HepG2 (cell line): ENCODE measurements around the gene MNX1. TPM values are rescaled to one million over a fixed set of nuclear protein-coding genes. Genes with fewer than 3 reads are reported as not detected.

Source experiments
- CBX5 ChIP-seq: sonication (generic); formaldehyde crosslinking; IDR thresholded peaks from 2 replicates; pipeline ENCODE4 v1.4.0; 2020; ENCODE audit warnings: missing genetic modification reagents, borderline replicate concordance
- EEA1 ChIP-seq: sonication (generic); formaldehyde crosslinking; IDR thresholded peaks from 2 replicates; pipeline ENCODE4 v1.5.1; 2020; ENCODE audit warnings: mild to moderate bottlenecking, missing genetic modification reagents, borderline replicate concordance
- FOXP1 ChIP-seq, 2 experiments: fragments of 450-650 bp in 1 of 2; IDR thresholded peaks; 2 replicates each; pipeline ENCODE4 v1.6.1; 2017 to 2018; ENCODE audit warnings: antibody characterized with exemption in 1 of 2
- KDM5B ChIP-seq: sonication (generic); formaldehyde crosslinking; IDR thresholded peaks from 2 replicates; pipeline ENCODE4 v1.4.0; 2020; ENCODE audit warnings: missing genetic modification reagents, mild to moderate bottlenecking, borderline replicate concordance
- KLF12 ChIP-seq: sonication (generic); formaldehyde crosslinking; IDR thresholded peaks from 2 replicates; pipeline ENCODE4 v1.4.0; 2020; ENCODE audit warnings: missing genetic modification reagents, borderline replicate concordance
- MAFG ChIP-seq: sonication (generic); formaldehyde crosslinking; IDR thresholded peaks from 2 replicates; pipeline ENCODE4 v1.5.1; 2020; ENCODE audit warnings: mild to moderate bottlenecking, missing genetic modification reagents
- MEF2D ChIP-seq: sonication (generic); formaldehyde crosslinking; IDR thresholded peaks from 2 replicates; pipeline ENCODE4 v1.5.1; 2020; ENCODE audit warnings: mild to moderate bottlenecking, missing genetic modification reagents
- MXD4 ChIP-seq: IDR thresholded peaks from 2 replicates; pipeline ENCODE4 v1.6.1; 2016; ENCODE audit warnings: mild to moderate bottlenecking, missing biosample characterization, missing genetic modification reagents
- NFATC3 ChIP-seq: sonication (generic); formaldehyde crosslinking; IDR thresholded peaks from 2 replicates; pipeline ENCODE4 v1.5.1; 2020; ENCODE audit warnings: mild to moderate bottlenecking, missing genetic modification reagents
- NFE2 ChIP-seq: sonication (generic); formaldehyde crosslinking; IDR thresholded peaks from 2 replicates; pipeline ENCODE4 v1.4.0; 2020; ENCODE audit warnings: missing genetic modification reagents
- NFE2L1 ChIP-seq: sonication (generic); formaldehyde crosslinking; IDR thresholded peaks from 2 replicates; pipeline ENCODE4 v1.4.0; 2020; ENCODE audit warnings: missing genetic modification reagents, mild to moderate bottlenecking, borderline replicate concordance
- NFIB ChIP-seq: sonication (generic); formaldehyde crosslinking; IDR thresholded peaks from 2 replicates; pipeline ENCODE4 v1.9.0; 2021; ENCODE audit warnings: missing genetic modification reagents, mild to moderate bottlenecking, borderline replicate concordance
- NFKBIZ ChIP-seq: IDR thresholded peaks from 2 replicates; pipeline ENCODE4 v1.6.1; 2018; ENCODE audit warnings: missing genetic modification reagents, missing compliant biosample characterization
- SRF ChIP-seq: IDR thresholded peaks from 2 replicates; pipeline ENCODE4 v1.6.1; 2011; ENCODE audit warnings: mild to moderate bottlenecking, low read depth, low read length, moderate library complexity
- TBL1XR1 ChIP-seq: fragments of 150-350 bp; IDR thresholded peaks from 2 replicates; pipeline ENCODE4 v1.6.1; 2014; ENCODE audit warnings: borderline replicate concordance, low read length; ENCODE audit not compliant: partially characterized antibody
- TBX3 ChIP-seq: fragments of 450-650 bp; IDR thresholded peaks from 2 replicates; pipeline ENCODE4 v1.6.1; 2017; ENCODE audit warnings: antibody characterized with exemption, mild to moderate bottlenecking, inconsistent platforms, borderline replicate concordance
- ZBTB21 ChIP-seq: sonication (generic); formaldehyde crosslinking; IDR thresholded peaks from 2 replicates; pipeline ENCODE4 v1.4.0; 2020; ENCODE audit warnings: missing genetic modification reagents
- ZNF224 ChIP-seq: sonication (generic); formaldehyde crosslinking; IDR thresholded peaks from 2 replicates; pipeline ENCODE4 v1.5.0; 2020; ENCODE audit warnings: mild to moderate bottlenecking, missing genetic modification reagents
- ZNF264 ChIP-seq: sonication (generic); formaldehyde crosslinking; IDR thresholded peaks from 2 replicates; pipeline ENCODE4 v1.4.0; 2020; ENCODE audit warnings: missing genetic modification reagents
- ZNF317 ChIP-seq: sonication (generic); formaldehyde crosslinking; IDR thresholded peaks from 2 replicates; pipeline ENCODE4 v1.5.0; 2020; ENCODE audit warnings: mild to moderate bottlenecking, missing genetic modification reagents
- ZNF337 ChIP-seq: sonication (generic); formaldehyde crosslinking; IDR thresholded peaks from 2 replicates; pipeline ENCODE4 v1.5.1; 2020; ENCODE audit warnings: missing genetic modification reagents, low read depth, mild to moderate bottlenecking, borderline replicate concordance
- ZNF468 ChIP-seq: sonication (generic); formaldehyde crosslinking; IDR thresholded peaks from 2 replicates; pipeline ENCODE4 v1.8.0; 2022; ENCODE audit warnings: mild to moderate bottlenecking, moderate library complexity, missing genetic modification reagents
- ZNF484 ChIP-seq: sonication (generic); formaldehyde crosslinking; IDR thresholded peaks from 2 replicates; pipeline ENCODE4 v1.5.1; 2020; ENCODE audit warnings: mild to moderate bottlenecking, low read depth, missing genetic modification reagents, borderline replicate concordance
- ZNF501 ChIP-seq: sonication (generic); formaldehyde crosslinking; IDR thresholded peaks from 2 replicates; pipeline ENCODE4 v1.5.1; 2020; ENCODE audit warnings: mild to moderate bottlenecking, moderate library complexity, missing genetic modification reagents
- ZNF574 ChIP-seq: sonication (generic); formaldehyde crosslinking; IDR thresholded peaks from 2 replicates; pipeline ENCODE4 v1.4.0; 2020; ENCODE audit warnings: missing genetic modification reagents
- ZNF589 ChIP-seq: sonication (generic); formaldehyde crosslinking; conservative IDR thresholded peaks from 2 replicates; pipeline ENCODE4 v1.8.0; 2022; ENCODE audit warnings: mild to moderate bottlenecking, moderate library complexity, missing genetic modification reagents
- ZNF615 ChIP-seq: sonication (generic); formaldehyde crosslinking; IDR thresholded peaks from 2 replicates; pipeline ENCODE4 v1.5.0; 2020; ENCODE audit warnings: mild to moderate bottlenecking, missing genetic modification reagents, borderline replicate concordance
- ZNF75D ChIP-seq: sonication (generic); formaldehyde crosslinking; IDR thresholded peaks from 2 replicates; pipeline ENCODE4 v1.8.1; 2023; ENCODE audit warnings: missing genetic modification reagents, mild to moderate bottlenecking, borderline replicate concordance
- ZNF878 ChIP-seq: sonication (generic); formaldehyde crosslinking; IDR thresholded peaks from 2 replicates; pipeline ENCODE4 v1.8.1; 2023; ENCODE audit warnings: mild to moderate bottlenecking, missing genetic modification reagents, moderate library complexity
- ZNF883 ChIP-seq: sonication (generic); formaldehyde crosslinking; IDR thresholded peaks from 2 replicates; pipeline ENCODE4 v1.5.1; 2020; ENCODE audit warnings: mild to moderate bottlenecking, missing genetic modification reagents; ENCODE audit errors: not compliant biosample characterization
- polyA plus RNA-seq, 8 experiments: library from polyadenylated mRNA; depleted of rRNA in 3 of 8; stranded (reverse) in 7 of 8; unstranded in 1 of 8; fragments of >200 nt; fragmentation: Illumina TruSeq in 4 of 8; extraction: Trizol in 4 of 8; gene quantifications; 2 replicates each; pipeline versions ENCODE4 v1.2.1 to v1.2.3, GENCODE V29; 2011 to 2016; ENCODE audit warnings: low read depth in 4 of 8, missing spikeins in 1 of 8, mixed read lengths in 1 of 8; ENCODE audit not compliant: insufficient read depth in 1 of 8
- total RNA-seq, 5 experiments: library from RNA; depleted of rRNA; stranded (reverse); fragments of >200 nt; fragmentation: Illumina TruSeq; extraction: Trizol; gene quantifications; 2 replicates each; pipeline ENCODE4 v1.2.3, GENCODE V29; 2016; ENCODE audit warnings: low read depth in 1 of 5

Gene MNX1
- total and polyA plus RNA-seq, 2 of the 13 experiments (the other 11 are each of a cell fraction or from before 2014, with no cell fraction given), result 0.94 to 6.1 TPM

GRCh38 chr7:156988343-156989185 lies 21.9 kb downstream of the MNX1 start (continued):
- TF ChIP-seq EEA1 (CRISPR knock-in tag) (no peak; the same call in 1 of the 2 replicates), NFKBIZ (no peak), ZNF574 (peak; percentile 77), ZNF883 (CRISPR knock-in tag) (no peak), CBX5 (no peak; the same call in 1 of the 2 replicates), ZNF337 (CRISPR knock-in tag) (no peak), MAFG (CRISPR knock-in tag) (no peak), ZNF484 (CRISPR knock-in tag) (no peak), ZNF75D (CRISPR knock-in tag) (no peak), FOXP1 (IDR thresholded peaks at IDR 0.05) (no peak), FOXP1 (CRISPR knock-in tag; IDR thresholded peaks at IDR 0.05) (peak; percentile 36; the same call in 1 of the 2 replicates), MEF2D (CRISPR knock-in tag) (peak; percentile 35; the same call in 1 of the 2 replicates), TBL1XR1 (no peak), MXD4 (CRISPR knock-in tag) (no peak), ZNF264 (CRISPR knock-in tag) (no peak), ZNF878 (CRISPR knock-in tag) (no peak), ZNF317 (CRISPR knock-in tag) (no peak), ZBTB21 (CRISPR knock-in tag) (no peak; the same call in 1 of the 2 replicates), NFE2 (CRISPR knock-in tag) (no peak), ZNF501 (no peak), KDM5B (CRISPR knock-in tag) (no peak; the same call in 1 of the 2 replicates), NFE2L1 (CRISPR knock-in tag) (no peak), ZNF468 (CRISPR knock-in tag) (no peak), NFATC3 (CRISPR knock-in tag) (no peak), TBX3 (peak; percentile 68; the same call in 1 of the 2 replicates), ZNF589 (CRISPR knock-in tag) (no peak; the same call in 1 of the 2 replicates), KLF12 (CRISPR knock-in tag) (no peak), ZNF224 (CRISPR knock-in tag) (no peak), ZNF615 (CRISPR knock-in tag) (no peak), SRF (no peak), NFIB (CRISPR knock-in tag) (no peak)
